Esophagus (tissue), 2 donors: ENCODE data around the gene NEGR1. TPM values are rescaled to one million over a fixed set of nuclear protein-coding genes. Genes with fewer than 3 reads are reported as not detected.

Experiments
- H3K27ac ChIP-seq, 2 donors: one replicate each; pipeline ENCODE4 v1.5.1; 2013; ENCODE audit warnings: low read depth in 2 of 2, mild to moderate bottlenecking in 2 of 2, inconsistent platforms in 1 of 2, low read length in 1 of 2, moderate library complexity in 1 of 2
- H3K27me3 ChIP-seq, 2 donors: one replicate each; pipeline ENCODE4 v1.6.1; 2013; ENCODE audit warnings: low read length in 2 of 2, control low read depth in 1 of 2, mild to moderate bottlenecking in 1 of 2; ENCODE audit not compliant: insufficient read depth in 2 of 2, control insufficient read depth in 1 of 2
- H3K36me3 ChIP-seq, 2 donors: one replicate each; pipeline ENCODE4 v1.6.1; 2013; ENCODE audit warnings: low read length in 1 of 2; ENCODE audit not compliant: control insufficient read depth in 2 of 2, insufficient read depth in 2 of 2
- H3K4me1 ChIP-seq, 2 donors: one replicate each; pipeline ENCODE4 v1.6.1; 2013; ENCODE audit warnings: low read length in 1 of 2; ENCODE audit not compliant: control insufficient read depth in 2 of 2, insufficient read depth in 2 of 2
- H3K4me3 ChIP-seq, 2 donors: one replicate each; pipeline ENCODE4 v1.5.1; 2013; ENCODE audit warnings: low read length in 2 of 2, mild to moderate bottlenecking in 2 of 2, low read depth in 1 of 2, moderate library complexity in 1 of 2
- H3K9me3 ChIP-seq, 2 donors: one replicate each; pipeline ENCODE4 v1.6.1; 2013; ENCODE audit warnings: mild to moderate bottlenecking in 2 of 2, low read depth in 1 of 2, low read length in 1 of 2, moderate library complexity in 1 of 2; ENCODE audit not compliant: control insufficient read depth in 2 of 2, insufficient read depth in 1 of 2
- WGBS, 2 donors: extraction: QIAGEN DNeasy Blood & Tissue Kit; methylation state at CpG; one replicate each; pipeline ENCODE4 v1.1.7; 2013; 5-methylcytosine and 5-hydroxymethylcytosine counted together
- polyA plus RNA-seq, 2 donors: library from polyadenylated mRNA; stranded (reverse); fragments of 200-250 nt; gene quantifications; one replicate each; pipeline ENCODE4 v1.2.3, GENCODE V29; 2013
- donor health status: healthy with polysubstance abuse.
- donor health status: Bipolar disorder and iron deficiency.

The NEGR1 gene
- polyA plus RNA-seq, 2 donors, result 0.59 to 1.4 TPM

DNA sequence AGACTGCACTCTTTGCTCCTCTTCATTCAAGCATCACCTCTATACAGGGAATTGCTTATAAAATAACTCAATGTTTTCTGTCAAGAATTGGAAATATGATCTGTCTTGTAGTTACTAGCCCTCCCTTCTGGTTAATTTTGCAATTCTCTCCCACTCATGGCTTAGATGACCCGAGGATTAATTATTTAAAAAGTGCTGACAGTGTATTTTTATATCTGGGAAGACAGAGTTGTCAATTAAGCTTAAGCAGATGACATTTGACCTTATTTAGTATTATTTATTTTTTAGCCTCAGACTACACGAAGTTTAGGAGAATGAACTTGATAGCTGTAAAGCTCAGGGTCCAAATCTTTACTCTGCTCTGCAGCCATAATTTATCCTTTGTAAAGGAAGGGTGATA is 538.5 kb downstream of the NEGR1 start:
- no peak overlapping the region for H3K4me3 ChIP-seq
- no peak overlapping the region for H3K27ac ChIP-seq
- H3K4me1 ChIP-seq, result no peaks in the 10 kb centered on the region
- H3K9me3 ChIP-seq, result peaks cover 0 to 3% of the 10 kb centered on the region in 2 donors
- H3K27me3 ChIP-seq, result no peaks in the 10 kb centered on the region
- no peaks in the 10 kb centered on the region for H3K36me3 ChIP-seq
- WGBS, 2 donors, result 36 to 37% methylated on average over 2 of the region's 2 CpGs

DNA sequence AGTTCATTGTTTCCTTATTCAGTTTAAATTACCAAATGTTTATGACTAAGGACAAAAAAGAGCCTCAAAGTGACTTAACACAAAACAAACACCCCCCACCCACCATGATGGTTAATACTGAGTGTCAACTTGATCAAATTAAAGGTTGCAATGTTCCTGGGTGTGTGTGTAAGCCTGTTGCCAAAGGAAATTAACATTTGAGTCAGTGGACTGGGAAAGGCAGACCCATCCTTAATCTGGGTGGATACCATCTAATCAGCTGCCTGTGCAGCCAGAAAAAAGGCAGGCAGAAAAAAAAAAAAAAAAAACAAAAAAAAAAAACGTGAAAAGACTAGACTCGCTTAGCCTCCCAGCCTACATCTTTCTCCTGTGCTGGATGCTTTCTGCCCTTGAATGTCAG is 543.4 kb downstream of the NEGR1 start:
- Histone ChIP-seq H3K9me3 (peaks cover 0 to 3% of the 10 kb centered on the region in 2 donors), H3K36me3 (no peaks in the 10 kb centered on the region), H3K27ac (no peak overlapping the region), H3K27me3 (no peaks in the 10 kb centered on the region), H3K4me1 (no peaks in the 10 kb centered on the region), H3K4me3 (no peak overlapping the region)
- WGBS, 2 donors, result 69 to 75% methylated on average over 2 of the region's 2 CpGs

DNA sequence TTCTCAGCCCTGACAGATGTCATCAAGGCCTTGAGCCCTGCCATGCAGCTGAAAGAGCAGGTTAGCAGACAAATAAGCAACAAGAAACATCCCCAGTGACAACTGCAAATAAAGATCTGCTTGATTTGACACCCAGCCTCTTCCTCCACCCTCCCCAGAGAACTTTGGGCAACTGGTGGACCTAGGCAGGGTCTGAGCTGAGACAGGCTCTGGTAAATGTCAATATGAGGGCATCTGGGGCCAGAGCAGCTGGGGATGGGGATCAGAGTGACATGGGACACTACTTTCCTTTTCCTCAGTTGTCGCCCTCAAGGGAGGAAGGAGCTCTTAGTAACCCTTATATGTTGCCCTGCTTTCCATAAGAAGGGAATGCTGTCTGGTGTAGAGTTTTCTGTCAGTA is 544.1 kb downstream of the NEGR1 start:
- Histone ChIP-seq H3K9me3 (peaks cover 0 to 3% of the 10 kb centered on the region in 2 donors), H3K4me1 (no peaks in the 10 kb centered on the region), H3K4me3 (no peak overlapping the region), H3K27me3 (no peaks in the 10 kb centered on the region), H3K36me3 (no peaks in the 10 kb centered on the region), H3K27ac (no peak overlapping the region)
- WGBS, 2 donors, result 88 to 90% methylated on average over 1 of the region's 1 CpG

DNA sequence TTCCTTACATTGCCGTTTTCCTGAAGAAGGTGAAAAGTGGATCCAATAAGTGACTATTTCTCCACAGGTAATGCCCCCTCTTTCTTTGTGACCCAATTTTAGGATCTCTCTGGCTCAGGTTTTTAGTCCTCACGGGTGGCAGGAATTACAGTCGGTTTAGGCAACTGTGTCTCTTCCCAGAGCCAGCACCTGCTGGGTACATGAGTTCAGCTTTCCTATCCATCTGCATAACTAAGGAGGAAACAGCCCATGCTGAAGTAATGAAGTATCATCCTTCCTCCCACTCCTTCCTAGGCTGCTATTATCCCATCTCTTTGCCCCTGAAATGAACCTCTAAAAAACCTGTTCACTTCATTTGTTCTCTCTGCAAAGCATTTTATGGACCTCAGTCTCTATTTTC is 544.6 kb downstream of the NEGR1 start:
- WGBS, 2 donors, result 82% methylated on average over 3 of the region's 3 CpGs
- H3K27ac ChIP-seq, result no peak overlapping the region
- H3K27me3 ChIP-seq, result no peaks in the 10 kb centered on the region
- H3K36me3 ChIP-seq, result no peaks in the 10 kb centered on the region
- H3K4me1 ChIP-seq, result no peaks in the 10 kb centered on the region
- no peak overlapping the region for H3K4me3 ChIP-seq
- H3K9me3 ChIP-seq, result peaks cover 0 to 3% of the 10 kb centered on the region in 2 donors

DNA sequence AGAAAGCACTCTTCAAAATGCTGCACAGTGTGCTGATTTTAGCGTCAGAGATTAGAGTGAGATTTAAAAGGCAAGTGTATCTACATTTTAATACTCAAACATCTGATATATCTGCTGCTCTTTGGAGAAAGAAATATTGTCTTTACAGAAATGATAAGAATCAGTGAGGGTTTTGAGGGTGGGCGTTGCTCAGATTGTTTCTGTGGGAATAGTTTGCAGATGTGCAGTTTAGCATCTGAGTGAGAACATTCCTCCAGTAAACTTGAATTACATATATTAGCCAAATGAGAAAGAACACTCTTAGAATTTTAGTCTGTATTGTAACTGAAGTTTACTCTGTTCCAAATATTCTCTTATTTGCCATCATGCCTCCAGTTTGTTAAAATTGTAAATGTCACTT is 549.2 kb downstream of the NEGR1 start:
- no peak overlapping the region for H3K4me3 ChIP-seq
- H3K36me3 ChIP-seq, result no peaks in the 10 kb centered on the region
- H3K4me1 ChIP-seq, result no peaks in the 10 kb centered on the region
- H3K27ac ChIP-seq, result no peak overlapping the region
- no peaks in the 10 kb centered on the region for H3K27me3 ChIP-seq
- no peaks in the 10 kb centered on the region for H3K9me3 ChIP-seq
- 41 to 51% methylated on average over 2 of the region's 2 CpGs for WGBS, 2 donors

DNA sequence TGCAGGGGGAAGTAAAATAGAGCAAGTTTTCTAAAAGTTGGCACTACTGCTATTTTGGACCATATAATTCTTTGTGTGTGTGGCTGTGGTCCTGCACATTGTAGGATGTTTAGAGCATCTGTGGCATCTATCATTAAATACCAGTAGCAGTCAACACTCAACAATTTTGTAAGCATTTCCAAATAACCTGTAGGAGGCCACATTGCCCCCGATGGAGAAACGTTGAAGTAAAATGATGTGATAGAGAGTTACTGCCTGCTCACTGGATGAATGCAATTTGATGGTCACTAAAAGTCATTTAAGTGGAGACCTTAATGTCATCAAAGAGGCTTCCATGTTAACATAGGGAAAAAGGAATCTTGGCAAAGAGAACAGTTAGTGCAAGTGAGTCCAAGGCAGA is 560.8 kb downstream of the NEGR1 start:
- H3K27ac ChIP-seq, result no peak overlapping the region
- H3K27me3 ChIP-seq, result no peaks in the 10 kb centered on the region
- no peaks in the 10 kb centered on the region for H3K36me3 ChIP-seq
- H3K9me3 ChIP-seq, result peaks cover 0 to 2% of the 10 kb centered on the region in 2 donors
- 75 to 77% methylated on average over 2 of the region's 2 CpGs for WGBS, 2 donors
- H3K4me3 ChIP-seq, result no peak overlapping the region
- H3K4me1 ChIP-seq, result no peaks in the 10 kb centered on the region

DNA sequence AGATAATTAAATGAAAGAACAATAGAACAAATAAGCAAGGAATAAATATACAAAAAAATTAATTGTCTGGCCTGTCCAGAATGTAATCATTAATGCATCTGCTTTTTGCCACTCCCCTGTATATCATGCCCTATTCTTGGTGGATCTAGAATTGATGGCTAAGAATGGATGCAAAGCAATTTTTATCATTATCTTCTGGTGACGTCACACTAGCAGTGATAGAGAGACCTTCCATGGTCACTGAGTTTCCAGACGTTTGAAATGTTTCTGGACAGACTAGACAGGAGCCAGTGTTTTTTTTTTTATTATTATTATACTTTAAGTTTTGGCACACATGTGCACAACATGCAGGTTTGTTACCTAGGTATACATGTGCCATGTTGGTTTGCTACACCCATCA is 563.0 kb downstream of the NEGR1 start:
- Histone ChIP-seq H3K27ac (no peak overlapping the region), H3K4me1 (no peaks in the 10 kb centered on the region), H3K4me3 (no peak overlapping the region), H3K27me3 (no peaks in the 10 kb centered on the region), H3K36me3 (no peaks in the 10 kb centered on the region), H3K9me3 (peaks cover 2 to 3% of the 10 kb centered on the region in 2 donors)
- 70 to 72% methylated on average over 2 of the region's 2 CpGs for WGBS, 2 donors

DNA sequence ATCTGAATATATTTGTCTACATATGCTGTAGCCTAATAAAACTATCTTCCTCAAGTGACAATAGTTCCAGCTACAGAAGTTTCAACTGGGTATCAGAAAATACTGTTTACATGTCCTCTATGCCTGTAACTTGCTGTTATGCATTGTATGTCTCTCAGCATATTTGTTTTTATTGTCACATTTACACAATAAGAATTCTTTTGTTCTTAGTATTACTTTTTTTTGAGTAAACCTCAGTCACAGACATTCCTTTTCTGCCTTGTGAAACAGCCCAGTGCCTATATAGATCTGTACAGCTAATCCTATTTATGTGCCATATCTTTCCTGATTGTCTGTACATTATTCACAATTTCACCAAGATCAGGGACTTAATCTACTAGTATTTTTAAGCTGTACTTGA is 565.2 kb downstream of the NEGR1 start:
- Histone ChIP-seq H3K27me3 (no peaks in the 10 kb centered on the region), H3K9me3 (peaks cover 0 to 3% of the 10 kb centered on the region in 2 donors), H3K27ac (no peak overlapping the region), H3K4me3 (no peak overlapping the region), H3K4me1 (no peaks in the 10 kb centered on the region), H3K36me3 (no peaks in the 10 kb centered on the region)

DNA sequence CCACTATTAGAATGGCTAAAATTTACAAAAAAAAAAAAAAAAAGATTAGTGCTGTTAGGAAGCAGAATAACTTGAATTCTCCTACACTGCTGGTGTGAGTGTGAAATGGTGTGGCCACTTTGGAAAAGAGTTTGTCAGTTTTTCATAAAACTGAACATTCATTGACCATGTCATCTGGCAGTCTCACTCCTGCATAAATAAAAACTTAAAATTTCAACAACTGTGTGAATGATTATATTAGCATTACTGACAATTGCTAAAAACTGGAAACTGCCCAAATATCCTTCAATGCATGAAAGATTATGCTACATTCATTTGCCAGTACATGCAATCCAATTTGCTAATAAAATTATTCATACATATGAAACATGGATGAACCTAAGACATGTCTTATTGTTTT is 570.9 kb downstream of the NEGR1 start:
- H3K4me3 ChIP-seq, result no peak overlapping the region

DNA sequence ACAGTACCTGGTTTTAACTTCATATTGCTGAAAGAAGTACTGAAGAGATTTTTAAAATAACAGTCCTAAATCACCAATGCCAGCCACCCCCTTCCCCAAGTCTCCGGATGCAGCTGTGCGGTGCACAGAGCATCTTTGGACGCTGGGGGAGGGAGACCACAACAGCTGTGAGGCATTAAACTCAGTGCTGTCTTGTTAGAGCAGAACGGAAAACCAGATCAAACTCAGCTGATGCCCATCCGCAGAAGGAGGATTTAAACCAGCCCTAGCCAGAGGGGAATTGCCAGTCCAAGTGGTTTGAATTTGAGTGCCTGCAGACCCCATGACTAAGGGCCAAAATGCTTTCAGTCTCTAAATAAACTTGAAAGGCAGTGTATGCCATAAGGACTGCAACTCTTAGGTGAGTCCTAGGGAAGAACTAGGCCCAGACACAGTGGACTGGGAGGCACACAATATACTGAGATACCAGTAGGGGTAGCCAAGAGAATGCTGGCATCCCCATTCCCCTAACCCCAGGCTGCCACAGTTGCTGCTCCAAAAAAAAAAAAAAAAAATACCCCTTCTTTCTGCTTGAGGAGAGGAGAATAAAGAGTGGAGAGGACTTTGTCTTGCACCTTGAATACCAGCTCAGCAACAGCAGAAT is 576.2 kb downstream of the NEGR1 start:
- H3K27me3 ChIP-seq, result no peaks in the 10 kb centered on the region
- WGBS, 2 donors, result 68 to 73% methylated on average over 5 of the region's 5 CpGs

More for the DNA sequence above, 570.9 kb downstream of the NEGR1 start:
- H3K4me1 ChIP-seq, result no peaks in the 10 kb centered on the region
- no peak overlapping the region for H3K27ac ChIP-seq
- no peaks in the 10 kb centered on the region for H3K27me3 ChIP-seq
- peaks cover 2 to 3% of the 10 kb centered on the region in 2 donors for H3K9me3 ChIP-seq
- H3K36me3 ChIP-seq, result no peaks in the 10 kb centered on the region

More for the DNA sequence above, 576.2 kb downstream of the NEGR1 start:
- Histone ChIP-seq H3K9me3 (peaks cover 0 to 2% of the 10 kb centered on the region in 2 donors), H3K4me3 (no peak overlapping the region), H3K27ac (no peak overlapping the region), H3K4me1 (no peaks in the 10 kb centered on the region), H3K36me3 (no peaks in the 10 kb centered on the region)
